MCF 10A (cell line): Measurements from ENCODE around the gene LMO7. TPM values are rescaled to one million over a fixed set of nuclear protein-coding genes. Genes with fewer than 3 reads are reported as not detected.

ENCODE experiments used
- BruUV-seq: library from RNA; stranded (reverse); fragments of 400-500 nt; replicated peaks from 2 replicates; lab custom pipeline; 2021; lab: Mats Ljungman, UMichigan
- CTCF ChIA-PET: fragments of 300-600 bp; sonication (Branson Sonifier 250); formaldehyde crosslinking; extraction: SDS; loops from one replicate; lab custom pipeline; 2021; ENCODE audit warnings: antibody characterized with exemption, inconsistent platforms; lab: Yijun Ruan, JAX
- POLR2A ChIA-PET: fragments of 300-600, 350-650 bp; sonication (Branson Sonifier 250); formaldehyde crosslinking; extraction: SDS; loops from one replicate; lab custom pipeline; 2020; ENCODE audit warnings: antibody characterized with exemption, inconsistent platforms; lab: Yijun Ruan, JAX
- DNase-seq: peaks from one replicate; pipeline ENCODE4 v3.0.0-alpha.2; 2018; ENCODE audit not compliant: unreplicated experiment
- H3K27ac Mint-ChIP-seq: one replicate; pipeline ENCODE4 v1.8.0; 2022; ENCODE audit warnings: mild to moderate bottlenecking, low read depth, mixed read lengths; ENCODE audit not compliant: unreplicated experiment
- H3K27me3 Mint-ChIP-seq: one replicate; pipeline ENCODE4 v1.8.0; 2022; ENCODE audit warnings: mixed read lengths; ENCODE audit not compliant: insufficient read depth, unreplicated experiment
- H3K36me3 Mint-ChIP-seq: one replicate; pipeline ENCODE4 v1.8.0; 2022; ENCODE audit warnings: mild to moderate bottlenecking, moderate library complexity, mixed read lengths; ENCODE audit not compliant: insufficient read depth, unreplicated experiment
- H3K4me1 Mint-ChIP-seq: one replicate; pipeline ENCODE4 v1.8.0; 2022; ENCODE audit warnings: mixed read lengths; ENCODE audit not compliant: insufficient read depth, unreplicated experiment
- H3K4me3 Mint-ChIP-seq: one replicate; pipeline ENCODE4 v1.8.0; 2022; ENCODE audit warnings: mild to moderate bottlenecking, moderate library complexity, mixed read lengths; ENCODE audit not compliant: unreplicated experiment
- H3K9me3 Mint-ChIP-seq: one replicate; pipeline ENCODE4 v1.8.0; 2022; ENCODE audit warnings: mixed read lengths; ENCODE audit not compliant: unreplicated experiment
- intact Hi-C: fragments of 100-400 bp; cut with micrococcal nuclease; formaldehyde crosslinking; loops from 2 replicates; pipeline ENCODE4 v1.14.1; 2022
- total RNA-seq: library from RNA; stranded (reverse); gene quantifications from 2 replicates; pipeline ENCODE4 v1.2.3, GENCODE V29; 2022
- TF ChIP-seq, protein P1 (sequence below): fragments of 200-600 bp; IDR thresholded peaks from one replicate; pipeline ENCODE4 v1.8.0; 2022; ENCODE audit warnings: antibody characterized with exemption, mild to moderate bottlenecking; ENCODE audit not compliant: unreplicated experiment

The LMO7 gene
- total RNA-seq, 1 experiment from 2014 or later: 30.8 TPM

GRCh38 chr13:75643693-75644092, 7.6 kb downstream of the LMO7 start:
- CTCF ChIA-PET: interaction anchor here (0.6 kb wide), 1 partner anchor 31 kb away, joined by 4 read pairs; no protein-coding TSS in a partner anchor
- Mint-ChIP-seq H3K9me3 (no peaks in the 10 kb centered on the region), H3K27ac (no peak overlapping the region), H3K36me3 (peaks cover 6% of the 10 kb centered on the region), H3K4me1 (no peaks in the 10 kb centered on the region), H3K27me3 (no peaks in the 10 kb centered on the region), H3K4me3 (no peak overlapping the region)
- TF ChIP-seq, protein P1, sequence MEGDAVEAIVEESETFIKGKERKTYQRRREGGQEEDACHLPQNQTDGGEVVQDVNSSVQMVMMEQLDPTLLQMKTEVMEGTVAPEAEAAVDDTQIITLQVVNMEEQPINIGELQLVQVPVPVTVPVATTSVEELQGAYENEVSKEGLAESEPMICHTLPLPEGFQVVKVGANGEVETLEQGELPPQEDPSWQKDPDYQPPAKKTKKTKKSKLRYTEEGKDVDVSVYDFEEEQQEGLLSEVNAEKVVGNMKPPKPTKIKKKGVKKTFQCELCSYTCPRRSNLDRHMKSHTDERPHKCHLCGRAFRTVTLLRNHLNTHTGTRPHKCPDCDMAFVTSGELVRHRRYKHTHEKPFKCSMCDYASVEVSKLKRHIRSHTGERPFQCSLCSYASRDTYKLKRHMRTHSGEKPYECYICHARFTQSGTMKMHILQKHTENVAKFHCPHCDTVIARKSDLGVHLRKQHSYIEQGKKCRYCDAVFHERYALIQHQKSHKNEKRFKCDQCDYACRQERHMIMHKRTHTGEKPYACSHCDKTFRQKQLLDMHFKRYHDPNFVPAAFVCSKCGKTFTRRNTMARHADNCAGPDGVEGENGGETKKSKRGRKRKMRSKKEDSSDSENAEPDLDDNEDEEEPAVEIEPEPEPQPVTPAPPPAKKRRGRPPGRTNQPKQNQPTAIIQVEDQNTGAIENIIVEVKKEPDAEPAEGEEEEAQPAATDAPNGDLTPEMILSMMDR: no peak
- no peak for DNase-seq
- no TSS peak for BruUV-seq
- POLR2A ChIA-PET: interaction anchor here (0.5 kb wide), 1 partner anchor 1482 kb away, joined by 3 read pairs; no protein-coding TSS in a partner anchor
- intact Hi-C loops: no loop called here

- intact Hi-C loops: no loop called here
- Mint-ChIP-seq H3K4me3 (no peak overlapping the region), H3K27ac (no peak overlapping the region), H3K9me3 (no peaks in the 10 kb centered on the region), H3K4me1 (no peaks in the 10 kb centered on the region), H3K36me3 (peaks cover 6% of the 10 kb centered on the region), H3K27me3 (no peaks in the 10 kb centered on the region)
- no TSS peak for BruUV-seq
- ChIA-PET POLR2A (no interaction called here), CTCF (interaction anchor here (0.6 kb wide), 1 partner anchor 29 kb away, joined by 7 read pairs; no protein-coding TSS in a partner anchor)
- TF ChIP-seq, protein P1: no peak
- no peak for DNase-seq
Measured at GRCh38 chr13:75645141-75645540, 9.0 kb downstream of the LMO7 start.

DNA sequence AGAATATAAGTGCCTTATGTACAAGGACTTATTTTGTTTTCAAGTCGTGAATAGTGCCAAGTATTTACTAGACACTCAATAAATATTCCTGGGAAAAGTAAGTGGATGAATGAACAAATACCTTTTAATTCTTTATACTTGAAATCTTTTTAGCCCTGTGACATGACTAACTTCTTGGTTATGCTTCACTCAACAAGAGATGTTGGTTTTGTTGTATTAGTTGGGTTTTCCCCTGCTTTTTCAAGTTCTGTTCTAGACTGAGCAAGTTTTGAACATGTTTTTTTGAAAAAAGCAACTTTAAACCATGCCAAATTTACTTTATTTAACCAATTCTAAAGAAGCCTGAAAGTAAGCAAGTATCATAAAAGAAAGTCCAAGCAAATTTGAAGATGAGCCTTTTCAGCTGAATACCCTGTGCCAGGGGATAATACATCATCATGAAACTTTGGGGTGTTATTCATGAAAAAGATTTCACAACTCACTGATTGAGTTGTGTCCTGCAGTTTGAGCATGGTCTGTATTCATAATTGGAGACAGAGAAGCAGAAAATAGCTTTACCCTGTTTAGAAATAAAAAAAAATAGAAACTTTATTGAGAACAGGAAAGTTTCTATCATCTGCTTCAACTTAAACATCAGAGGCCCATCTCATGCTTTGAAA, 11.1 kb downstream of the LMO7 start:
- BruUV-seq: no TSS peak
- no peaks in the 10 kb centered on the region for H3K36me3 Mint-ChIP-seq
- ChIA-PET CTCF (interaction anchor here (0.6 to 1.5 kb wide), 3 partner anchors 19 to 80 kb away, joined by 3 to 4 read pairs (median 3); no protein-coding TSS in a partner anchor), POLR2A (no interaction called here)
- no peaks in the 10 kb centered on the region for H3K27me3 Mint-ChIP-seq
- no peaks in the 10 kb centered on the region for H3K9me3 Mint-ChIP-seq
- no peak overlapping the region for H3K4me3 Mint-ChIP-seq
- intact Hi-C loops: no loop called here
- no peak for DNase-seq
- no peak overlapping the region for H3K27ac Mint-ChIP-seq
- H3K4me1 Mint-ChIP-seq: no peaks in the 10 kb centered on the region
- TF ChIP-seq, protein P1: no peak

DNA sequence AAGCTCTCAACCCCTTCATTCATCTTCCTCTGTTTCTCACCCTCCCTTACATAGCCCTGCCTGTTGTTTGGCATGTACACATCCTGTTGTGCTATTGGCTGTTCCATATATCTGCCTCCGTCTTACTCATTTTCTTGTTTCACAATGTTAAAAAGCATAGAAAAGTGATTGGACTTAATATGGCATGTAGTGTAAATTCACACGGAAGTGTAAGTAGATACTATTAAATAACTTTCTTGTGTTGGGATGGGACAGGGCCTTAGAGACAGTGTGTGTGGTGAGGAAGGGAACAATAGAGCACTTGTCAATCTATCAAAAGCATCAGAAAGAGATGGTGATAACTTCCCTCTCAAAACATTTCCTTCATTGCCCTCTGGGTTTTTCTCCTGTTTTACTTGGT, 12.3 kb downstream of the LMO7 start:
- BruUV-seq: no TSS peak
- Mint-ChIP-seq H3K9me3 (no peaks in the 10 kb centered on the region), H3K4me3 (no peak overlapping the region), H3K27ac (no peak overlapping the region), H3K27me3 (no peaks in the 10 kb centered on the region), H3K4me1 (no peaks in the 10 kb centered on the region), H3K36me3 (no peaks in the 10 kb centered on the region)
- DNase-seq: no peak
- ChIA-PET POLR2A (interaction anchor here (0.6 kb wide), 1 partner anchor 1454 kb away, joined by 3 read pairs; no protein-coding TSS in a partner anchor), CTCF (interaction anchor here (0.6 to 1.5 kb wide), 2 partner anchors 48 to 1661 kb away, joined by 3 read pairs; no protein-coding TSS in a partner anchor)
- intact Hi-C loops: no loop called here
- TF ChIP-seq, protein P1: no peak
